ENCODE measurements around the gene MIA.
"Not testable (repeated sequence)": the region's sequence is repeated elsewhere in the genome, so short reads cannot be mapped to it uniquely, and the experiment has no call there.

MIA gene

DNA sequence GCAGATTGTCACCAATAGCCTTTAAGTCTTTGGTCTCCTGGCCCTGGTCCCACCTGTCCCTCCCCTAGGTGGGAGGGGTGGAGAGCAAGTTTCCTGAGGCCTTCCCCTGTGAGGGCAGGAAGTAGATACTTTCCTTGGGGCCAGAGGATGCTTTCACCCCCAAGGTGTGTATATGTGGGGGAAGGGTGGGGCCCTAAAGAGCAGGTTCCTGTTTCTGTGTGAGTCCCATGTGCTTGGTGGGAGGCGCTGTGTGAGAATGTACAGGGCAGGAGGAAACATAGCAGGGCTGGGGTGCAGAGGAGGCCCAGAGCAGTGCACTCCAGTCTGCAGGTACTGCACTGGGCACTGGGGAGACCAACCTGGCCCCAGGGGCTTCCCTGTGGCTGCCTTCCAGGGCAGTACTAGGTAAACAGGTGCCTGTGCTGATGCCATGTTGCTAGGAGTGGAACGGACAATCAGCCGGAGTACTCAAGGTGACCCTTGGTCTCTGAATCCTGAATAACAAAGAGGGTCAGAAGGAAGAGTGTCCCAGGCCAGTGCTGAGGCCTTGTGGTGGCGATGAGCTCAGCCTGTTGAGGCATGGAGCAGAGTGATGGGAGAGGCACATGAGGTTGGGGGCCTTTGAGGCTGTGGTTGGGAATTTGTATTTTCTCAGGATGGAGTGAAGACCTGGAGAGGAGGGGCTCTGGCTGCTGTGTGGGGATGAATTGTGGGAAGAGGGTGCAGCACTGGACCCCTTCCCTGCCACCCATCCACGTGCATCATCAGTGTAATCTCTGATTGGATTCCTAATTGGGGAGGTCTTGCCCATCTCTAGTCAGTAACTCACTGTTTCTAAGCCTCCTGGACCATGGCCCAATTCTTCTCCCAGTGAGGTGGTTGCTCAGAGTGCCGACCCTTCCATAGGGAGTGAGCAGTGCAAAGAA is 28.8 kb downstream of the MIA start:
- DNase-seq (ENCODE audit: low spot score), result peak; percentile 56

DNA sequence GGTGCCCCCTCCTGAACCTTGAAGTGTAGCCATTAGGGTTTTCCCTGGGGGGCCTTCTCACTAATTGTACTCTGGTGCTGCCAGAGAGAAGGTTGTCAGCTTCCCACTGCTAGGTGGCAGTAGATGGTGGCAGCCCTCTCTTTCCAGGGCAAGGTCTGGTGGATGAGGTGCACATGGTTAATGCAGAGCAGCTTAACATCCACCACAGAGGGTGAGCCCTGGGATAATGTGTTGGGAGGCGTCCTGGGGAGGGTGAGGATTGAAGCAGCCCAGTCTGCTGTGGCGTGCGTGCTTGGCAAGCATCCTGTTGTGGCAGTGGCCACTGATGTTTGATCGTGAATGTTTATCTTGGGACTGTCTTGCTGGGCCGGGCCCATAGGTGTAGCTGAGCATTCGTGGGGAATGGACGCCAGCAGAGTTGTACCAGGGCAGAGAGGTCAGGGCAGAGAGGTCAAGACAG is 29.5 kb downstream of the MIA start:
- DNase-seq (ENCODE audit: low spot score), result no peak

DNA sequence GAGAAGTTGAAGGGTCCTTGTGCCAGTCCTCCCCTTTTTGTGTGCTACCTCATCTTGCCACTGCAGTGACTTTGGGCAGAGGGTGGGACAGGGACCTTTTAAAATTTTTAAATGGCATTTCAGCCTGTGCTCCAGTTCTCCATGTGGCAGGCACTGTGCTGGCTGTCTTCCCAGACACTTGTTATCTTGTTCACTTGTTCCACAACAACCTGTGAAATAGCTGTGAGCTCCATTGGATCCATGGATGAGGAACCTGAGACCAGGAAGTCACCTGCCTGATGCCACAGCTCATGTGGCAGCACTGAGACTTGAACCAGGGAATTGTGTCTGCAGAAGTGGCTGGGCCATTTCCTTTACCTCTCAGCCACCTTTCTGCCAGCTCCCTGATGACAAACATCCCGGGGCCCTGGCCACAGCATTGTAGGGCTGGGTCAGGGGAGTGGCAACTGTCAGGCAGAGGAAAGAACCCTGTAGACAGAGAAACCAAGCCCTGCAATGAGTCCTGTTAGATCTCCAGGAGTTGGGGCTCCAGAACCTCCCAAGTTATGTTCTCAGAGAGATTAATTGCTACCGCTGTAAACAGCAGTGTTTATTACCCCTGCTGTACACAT is 30.0 kb downstream of the MIA start:
- no peak for DNase-seq (ENCODE audit: low spot score)

DNA sequence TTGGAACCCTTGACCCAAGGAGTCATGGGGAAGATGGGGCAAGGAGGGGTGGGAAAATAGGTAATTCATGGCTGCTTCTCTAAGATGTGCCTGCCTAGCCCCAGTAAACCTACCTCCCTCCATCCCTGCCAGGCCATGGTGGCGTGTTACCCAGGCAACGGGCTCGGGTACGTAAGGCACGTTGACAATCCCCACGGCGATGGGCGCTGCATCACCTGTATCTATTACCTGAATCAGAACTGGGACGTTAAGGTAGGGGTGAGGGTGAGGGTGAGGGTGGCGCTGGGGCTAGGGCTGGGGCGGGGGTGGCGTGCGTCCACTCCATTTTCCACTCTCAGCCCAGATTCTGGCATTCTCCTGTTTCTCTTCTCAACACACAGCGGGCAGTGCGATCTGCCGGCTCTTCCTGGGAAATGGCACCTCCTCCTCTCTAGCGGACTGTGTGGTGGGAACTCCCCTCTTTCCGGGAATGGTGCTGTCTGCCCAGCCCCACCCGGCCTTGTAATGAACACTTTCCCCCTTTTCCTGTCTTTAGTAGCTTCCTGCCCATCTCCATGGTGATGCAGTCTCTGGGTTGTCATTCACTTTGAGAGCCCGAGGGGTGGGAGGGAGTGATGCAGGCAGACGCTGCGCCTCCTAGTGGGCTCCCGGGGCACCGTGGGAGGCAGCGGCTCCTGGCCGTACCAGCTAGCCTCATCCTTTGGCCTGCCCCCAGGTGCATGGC is 31.3 kb downstream of the MIA start:
- DNase-seq (ENCODE audit: low spot score), result peak; percentile 86

DNA sequence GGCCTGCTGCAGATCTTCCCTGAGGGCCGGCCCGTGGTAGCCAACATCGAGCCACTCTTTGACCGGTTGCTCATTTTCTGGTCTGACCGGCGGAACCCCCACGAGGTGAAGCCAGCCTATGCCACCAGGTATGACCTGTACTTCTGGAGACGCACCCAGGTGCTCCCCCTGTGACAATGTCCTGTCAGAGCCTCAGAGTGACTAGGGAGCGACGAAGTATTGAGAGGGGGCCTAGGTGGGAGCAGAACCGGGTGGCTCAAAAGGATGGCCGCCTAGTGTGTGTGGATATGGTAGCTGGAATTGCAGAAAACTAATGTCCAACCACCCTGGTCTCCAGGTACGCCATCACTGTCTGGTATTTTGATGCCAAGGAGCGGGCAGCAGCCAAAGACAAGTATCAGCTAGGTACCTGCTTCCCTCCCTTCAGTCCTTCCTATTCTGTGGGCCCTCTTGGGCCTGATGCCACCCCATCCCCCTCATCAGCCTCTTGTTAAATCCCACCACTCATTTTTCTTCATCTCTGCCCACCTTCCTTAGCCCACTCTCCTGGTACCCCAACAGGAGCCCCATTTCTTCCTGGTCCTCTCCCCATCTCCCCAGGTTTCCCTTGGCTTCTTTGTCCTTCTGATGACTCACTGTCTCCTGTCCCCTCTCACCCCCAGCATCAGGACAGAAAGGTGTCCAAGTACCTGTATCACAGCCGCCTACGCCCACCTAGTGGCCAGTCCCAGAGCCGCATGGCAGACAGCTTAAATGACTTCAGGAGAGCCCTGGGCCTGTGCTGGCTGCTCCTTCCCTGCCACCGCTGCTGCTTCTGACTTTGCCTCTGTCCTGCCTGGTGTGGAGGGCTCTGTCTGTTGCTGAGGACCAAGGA is 32.1 kb downstream of the MIA start:
- no peak for DNase-seq (ENCODE audit: low spot score)

- no peak for DNase-seq (ENCODE audit: low spot score)
Measured at GRCh38 chr19:40808021-40808325, 32.7 kb downstream of the MIA start.

DNA sequence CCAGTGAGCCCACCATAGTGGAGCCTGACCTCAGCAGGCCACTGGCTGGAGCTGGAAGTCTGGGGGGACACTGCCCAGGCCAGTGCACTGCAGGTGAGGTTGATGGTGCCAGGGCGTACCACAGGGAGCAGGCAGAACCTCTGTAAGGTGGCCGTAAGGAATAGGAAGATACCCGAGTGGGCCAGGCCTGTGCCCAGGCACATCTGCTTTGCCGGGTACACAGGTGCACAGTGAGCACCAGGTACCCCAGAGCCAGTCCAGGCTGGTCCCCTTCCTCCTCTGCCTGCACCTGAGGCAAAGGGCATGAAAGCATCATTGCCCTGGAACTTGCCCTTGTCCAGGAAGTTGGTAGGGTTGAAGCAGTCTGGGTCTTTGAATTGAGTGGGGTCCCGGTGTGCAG is 33.2 kb downstream of the MIA start:
- no peak for DNase-seq (ENCODE audit: low spot score)

GRCh38 chr19:40809358-40810086 is 34.2 kb downstream of the MIA start:
- DNase-seq (ENCODE audit: low spot score), result no peak

GRCh38 chr19:40810160-40810559 is 34.8 kb downstream of the MIA start:
- DNase-seq (ENCODE audit: low spot score), result no peak

- DNase-seq (ENCODE audit: low spot score), result peak; percentile 53
Measured at GRCh38 chr19:40810649-40811408, 35.5 kb downstream of the MIA start.

DNA sequence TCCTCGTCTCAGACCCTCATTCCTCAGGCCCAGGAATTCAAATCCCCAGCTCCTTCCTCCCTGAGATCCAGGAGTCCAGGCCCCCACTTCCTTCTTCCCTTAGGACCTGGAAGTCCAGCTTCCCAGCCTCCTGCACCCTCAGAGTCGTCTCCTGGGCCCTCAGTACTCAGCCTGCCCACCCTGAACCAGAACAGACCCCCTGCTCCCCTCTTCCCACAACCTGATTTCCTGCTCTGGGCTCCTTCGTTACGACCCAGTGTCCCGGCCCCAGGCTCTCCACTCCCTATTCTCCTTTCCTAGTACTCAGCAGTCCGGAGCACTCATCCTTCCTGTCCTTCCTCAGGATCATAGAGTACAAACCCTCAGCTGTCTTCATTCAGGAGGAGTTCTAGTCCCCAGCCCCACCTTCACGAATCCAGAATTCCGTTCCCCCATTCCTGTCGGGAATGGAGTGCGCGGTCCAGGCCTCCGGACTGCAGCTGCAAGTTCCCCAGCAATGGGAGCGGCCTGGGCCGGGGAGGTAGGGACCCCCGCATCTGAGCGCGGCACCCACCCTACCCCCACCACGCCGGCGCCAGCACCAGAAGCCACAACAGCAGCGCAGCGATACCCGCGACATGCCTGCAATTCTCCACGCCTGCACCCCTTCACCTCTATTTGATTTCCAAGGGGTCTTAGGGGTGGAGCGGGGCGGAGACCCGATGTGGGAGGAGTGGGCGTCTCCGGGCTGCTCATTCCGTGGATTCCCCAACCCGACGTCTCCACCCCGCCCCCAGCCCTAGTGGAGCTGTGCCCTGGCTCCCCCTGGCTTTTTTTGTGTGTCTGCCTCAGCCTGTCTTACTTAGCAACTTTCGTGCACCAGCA is 36.4 kb downstream of the MIA start:
- no peak for DNase-seq (ENCODE audit: low spot score)

DNA sequence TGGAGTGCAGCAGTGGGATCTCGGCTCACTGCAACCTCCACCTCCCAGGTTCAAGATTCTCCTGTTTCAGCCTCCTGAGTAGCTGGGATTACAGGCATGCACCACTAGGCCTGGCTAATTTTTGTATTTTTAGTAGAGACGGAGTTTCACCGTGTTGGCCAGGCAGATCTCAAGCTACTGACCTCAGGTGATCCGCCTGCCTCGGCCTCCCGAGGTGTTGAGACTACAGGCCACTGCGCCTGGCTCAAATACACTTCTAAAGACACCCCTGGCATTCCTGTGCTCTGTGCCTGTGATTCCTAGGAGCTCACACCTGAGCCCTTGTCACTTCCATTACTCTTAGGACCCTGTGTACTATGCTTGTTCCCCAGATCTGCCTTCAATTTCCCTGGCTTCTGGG is 37.2 kb downstream of the MIA start:
- not testable (repeated sequence) for DNase-seq (ENCODE audit: low spot score)

- DNase-seq (ENCODE audit: low spot score), result no peak
Measured at GRCh38 chr19:40813182-40813581, 37.9 kb downstream of the MIA start.

GRCh38 chr19:40815223-40815622 is 39.9 kb downstream of the MIA start:
- DNase-seq (ENCODE audit: low spot score), result no peak

DNA sequence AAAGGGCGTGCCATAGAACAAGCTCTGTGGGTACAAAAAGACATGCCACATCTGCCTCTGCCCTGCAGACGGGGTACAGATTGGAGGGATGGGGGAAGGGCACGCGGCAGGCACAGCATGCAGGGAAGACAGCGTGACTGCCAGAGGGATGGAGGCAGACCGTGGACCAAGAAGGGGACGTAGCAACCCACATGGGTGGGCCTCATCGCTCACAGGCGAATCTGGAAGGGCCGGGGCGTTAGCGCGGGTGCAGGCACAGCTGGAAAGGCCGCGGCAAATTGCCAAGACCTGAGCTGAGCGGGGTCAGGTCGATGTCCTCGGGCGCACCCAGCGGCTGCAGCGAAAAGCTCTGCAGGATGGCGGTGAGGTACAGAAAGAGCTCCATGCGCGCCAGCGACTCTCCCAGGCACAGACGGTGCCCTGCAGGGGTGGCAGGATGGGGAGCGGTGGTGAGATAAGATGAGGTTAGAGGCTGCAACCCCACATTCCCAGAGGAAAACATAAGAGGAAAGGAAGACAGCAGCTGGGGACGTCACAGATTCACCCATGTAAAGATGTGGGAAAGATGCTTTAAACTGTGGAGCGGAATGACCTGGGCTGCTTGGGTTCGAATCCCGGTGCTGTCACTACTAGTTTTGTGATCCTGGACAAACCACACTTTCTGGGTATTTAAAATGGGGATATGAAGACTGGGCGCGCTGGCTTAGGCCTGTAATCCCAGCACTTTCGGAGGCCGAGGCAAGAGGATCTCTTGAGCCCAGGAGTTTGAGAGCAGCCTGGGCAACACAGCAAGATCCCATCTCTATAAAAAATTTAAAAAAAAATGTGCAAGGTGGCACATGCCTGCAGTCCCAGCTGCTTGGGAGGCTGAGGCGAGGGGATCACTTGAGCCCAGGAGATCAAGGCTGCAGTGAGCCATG is 43.4 kb downstream of the MIA start:
- DNase-seq (ENCODE audit: low spot score), result peak; percentile 63

DNA sequence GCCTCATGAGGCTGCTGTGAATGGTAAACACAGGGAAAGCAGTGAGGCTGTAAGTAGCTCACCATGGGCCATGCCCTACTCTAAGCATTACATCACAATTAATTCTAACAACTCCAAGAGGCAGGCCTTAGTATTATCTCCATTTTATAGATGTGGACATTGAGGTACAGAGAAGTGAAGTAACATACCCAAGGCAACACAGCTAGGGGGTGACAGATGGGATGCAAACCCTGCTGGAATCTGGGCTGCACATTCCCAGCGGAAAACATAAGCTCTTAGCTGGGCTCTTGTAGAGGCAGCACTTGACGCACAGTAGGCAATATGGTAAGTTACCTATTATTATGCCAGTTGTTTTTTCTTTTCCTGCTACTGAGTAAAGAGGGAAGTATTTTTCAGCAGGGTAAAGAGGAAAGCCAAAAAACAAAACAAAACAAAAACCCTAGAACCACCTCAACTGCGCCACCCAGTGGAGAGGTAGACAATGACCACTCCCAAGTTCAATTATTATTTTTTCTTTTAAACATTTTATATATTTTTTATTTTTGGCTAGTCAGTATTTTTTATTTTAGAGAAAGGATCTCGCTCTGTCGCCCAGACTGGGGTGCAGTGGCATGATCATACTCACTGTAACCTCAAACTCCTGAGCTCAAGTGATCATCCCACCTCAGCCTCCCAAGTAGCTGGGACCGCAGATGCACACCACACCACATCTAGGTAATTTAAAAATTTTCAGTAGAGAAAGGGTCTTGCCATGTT is 44.3 kb downstream of the MIA start:
- DNase-seq (ENCODE audit: low spot score), result peak; percentile 49

DNA sequence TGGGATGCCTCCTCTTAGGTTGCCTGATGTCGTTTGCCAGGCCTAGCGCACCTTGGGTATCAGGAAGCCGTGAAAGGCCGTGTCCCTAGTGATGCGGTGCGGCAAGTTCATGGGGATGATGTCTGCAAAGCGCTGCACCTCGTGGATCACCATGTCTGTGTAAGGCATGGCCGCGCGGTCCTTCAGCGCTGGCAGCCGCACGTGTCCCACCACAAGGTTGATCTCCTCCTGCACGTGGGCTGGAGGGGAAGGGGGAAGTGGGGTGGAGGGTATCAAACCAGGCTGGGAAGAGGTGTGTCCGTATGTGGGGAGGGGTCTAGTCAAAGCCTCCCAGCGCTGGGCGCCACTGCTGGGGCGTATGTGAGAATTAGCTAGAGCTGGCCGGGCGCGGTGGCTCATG is 46.8 kb downstream of the MIA start:
- no peak for DNase-seq (ENCODE audit: low spot score)
